Activated CD8-positive, alpha-beta memory T cell treated with anti-CD3 and anti-CD28 coated beads for 24 hours (primary cell): ENCODE measurements around the gene ATP5F1E.
"Not testable (repeated sequence)": the region's sequence is repeated elsewhere in the genome, so short reads cannot be mapped to it uniquely, and the experiment has no call there.

ENCODE experiments used
- DNase-seq: peaks from one replicate; pipeline ENCODE4 v3.0.0-alpha.2; 2020

Gene ATP5F1E

DNA sequence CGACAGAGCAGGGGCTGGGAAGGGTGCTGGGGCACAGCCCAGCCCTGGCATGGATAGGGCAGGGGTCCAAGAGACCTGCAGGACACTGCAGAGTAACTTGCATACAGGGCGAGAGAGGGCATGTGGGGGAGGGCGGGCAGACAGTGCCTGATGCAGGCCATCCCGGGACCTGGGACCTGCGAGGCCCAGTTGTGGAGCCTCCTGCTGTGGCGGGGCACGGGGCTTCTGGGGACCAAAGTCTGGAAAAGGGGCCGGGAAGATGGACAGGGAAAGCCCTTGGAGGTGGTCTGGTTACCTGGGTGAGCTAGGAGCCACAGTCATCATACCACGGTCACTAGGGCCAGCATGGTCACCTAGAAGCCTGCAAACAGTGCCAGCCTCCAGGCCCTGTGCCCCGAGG lies 13.3 kb downstream of the ATP5F1E start:
- peak; percentile 46 for DNase-seq

- peak; percentile 48 for DNase-seq
Observed at GRCh38 chr20:59017493-59018231, 14.5 kb downstream of the ATP5F1E start.

GRCh38 chr20:59016795-59017492 lies 15.2 kb downstream of the ATP5F1E start:
- DNase-seq: peak; percentile 45

DNA sequence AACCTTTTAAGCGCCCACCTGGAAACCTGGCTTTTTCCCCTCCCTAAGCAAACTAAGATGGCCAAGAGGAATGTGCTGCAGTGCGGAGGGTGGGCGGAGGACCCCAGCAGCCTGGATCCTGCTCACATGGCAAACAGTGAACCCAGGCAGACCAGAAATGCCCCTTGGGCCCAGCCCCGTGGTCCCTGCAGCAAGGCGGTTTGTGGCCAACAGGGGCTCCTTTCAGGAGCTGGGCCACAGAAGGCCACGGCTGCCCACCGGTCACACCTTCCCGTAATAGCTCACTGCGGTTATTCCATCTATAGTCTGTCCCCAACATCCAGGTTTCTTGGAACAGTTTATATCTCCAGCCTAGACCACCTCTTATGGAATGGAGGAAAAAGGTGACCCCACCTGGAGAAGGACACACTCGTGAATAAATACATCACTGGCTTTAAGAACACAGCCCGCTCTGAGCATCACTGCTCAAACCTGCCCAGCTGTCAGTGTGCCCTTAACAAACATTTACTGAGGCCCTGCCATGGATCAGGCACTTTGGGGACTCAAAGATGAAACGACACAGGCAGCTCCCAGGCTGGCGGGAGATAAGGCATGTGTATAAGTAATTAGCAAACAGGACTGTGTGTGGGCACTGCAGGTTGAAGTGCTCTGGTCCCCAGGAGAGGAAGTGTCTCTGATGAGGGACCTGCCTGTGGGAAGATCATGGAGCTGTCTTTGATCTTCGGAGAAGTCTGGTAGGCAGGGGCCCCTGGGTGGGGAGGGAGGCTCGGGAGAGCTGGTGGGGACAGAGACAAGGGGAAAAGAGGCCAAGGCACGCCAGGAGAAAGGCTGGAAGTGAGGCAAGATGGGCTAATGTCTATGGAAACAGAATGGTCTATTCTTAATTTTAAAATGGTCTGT lies 16.1 kb downstream of the ATP5F1E start:
- DNase-seq: peak; percentile 51

DNA sequence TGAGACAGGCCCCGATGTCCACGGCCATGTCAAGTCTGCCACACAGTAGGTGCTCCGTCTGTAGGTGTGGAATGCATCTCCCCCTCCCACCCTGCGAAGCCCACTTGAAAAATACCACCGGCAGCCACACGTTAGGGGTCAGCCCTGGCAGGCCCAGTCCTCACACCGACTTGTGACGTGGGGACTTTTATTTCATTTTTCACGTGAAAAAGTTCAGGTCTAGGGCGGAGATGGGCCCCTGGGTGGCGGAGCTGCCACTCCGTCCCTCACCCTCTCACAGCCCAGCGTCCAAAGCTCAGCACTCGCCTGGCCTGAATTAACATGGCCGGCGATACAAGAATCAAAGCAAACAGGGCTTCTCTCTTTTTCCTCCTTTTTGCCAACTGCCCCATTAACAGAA lies 16.7 kb downstream of the ATP5F1E start:
- DNase-seq: no peak

DNA sequence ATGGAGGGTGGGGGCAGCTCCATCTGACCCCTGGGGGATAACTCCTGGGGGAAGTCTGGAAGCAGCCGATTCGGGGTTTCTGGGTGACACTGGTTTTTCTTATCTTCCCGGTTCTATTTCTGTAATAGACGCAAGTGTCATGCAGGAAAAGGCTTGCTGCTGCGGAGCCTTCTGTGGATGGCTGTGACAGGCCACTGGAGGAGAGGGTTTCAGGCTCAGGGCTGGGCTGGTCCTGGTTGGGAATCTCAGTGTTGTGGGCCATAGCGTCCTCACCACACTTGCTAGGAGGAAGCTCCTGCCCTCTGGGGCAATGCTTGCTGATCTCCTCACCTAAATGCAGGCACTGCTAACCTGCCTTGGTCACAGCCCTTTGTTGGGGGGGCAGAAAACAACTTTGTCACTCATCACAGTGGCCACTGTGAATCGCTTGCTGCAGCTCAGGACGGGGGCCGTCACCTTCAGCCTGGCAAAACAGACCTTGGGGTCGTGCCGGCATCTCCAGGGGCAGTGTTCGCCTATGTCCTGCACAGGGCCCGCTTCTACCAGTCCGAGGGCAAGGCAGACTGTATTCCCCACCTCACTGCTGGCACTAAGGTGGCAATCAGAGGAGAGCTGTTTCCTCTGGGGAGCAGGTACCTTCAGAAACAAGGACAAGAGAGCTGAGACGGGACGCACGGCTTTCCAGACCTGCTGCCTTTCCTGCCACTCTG lies 17.3 kb downstream of the ATP5F1E start:
- DNase-seq: peak; percentile 51

DNA sequence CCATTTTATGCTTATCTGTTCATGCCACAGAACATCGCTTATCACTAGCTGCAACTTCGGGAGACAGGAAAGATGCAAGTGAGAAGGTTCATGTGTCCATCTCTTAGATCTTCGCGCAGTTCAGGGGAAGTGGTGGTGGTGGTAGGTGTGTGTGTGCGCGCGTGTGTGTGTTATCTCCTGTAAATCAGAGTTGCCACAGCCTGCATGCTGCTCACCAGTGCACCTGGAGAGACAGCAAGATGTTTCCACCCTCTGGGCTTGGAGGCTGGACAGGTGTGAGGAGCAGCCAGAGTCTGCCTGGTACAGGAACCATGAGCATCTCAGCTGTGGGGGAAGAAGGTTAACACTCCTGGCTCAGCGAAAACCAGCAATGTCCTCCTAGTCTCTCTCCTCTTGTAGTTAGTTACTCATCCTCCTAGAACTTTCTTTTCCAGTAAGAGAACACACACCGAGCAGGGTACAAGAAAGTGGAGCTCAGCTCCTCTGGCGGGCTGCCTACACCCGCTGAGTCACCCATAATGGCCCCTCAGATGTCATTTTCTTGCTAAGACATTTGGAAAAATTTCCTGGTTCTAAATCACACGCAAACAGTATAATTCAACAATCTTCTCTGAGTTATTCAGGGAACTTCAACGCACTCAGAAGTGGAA lies 18.1 kb downstream of the ATP5F1E start:
- DNase-seq: peak; percentile 61

DNA sequence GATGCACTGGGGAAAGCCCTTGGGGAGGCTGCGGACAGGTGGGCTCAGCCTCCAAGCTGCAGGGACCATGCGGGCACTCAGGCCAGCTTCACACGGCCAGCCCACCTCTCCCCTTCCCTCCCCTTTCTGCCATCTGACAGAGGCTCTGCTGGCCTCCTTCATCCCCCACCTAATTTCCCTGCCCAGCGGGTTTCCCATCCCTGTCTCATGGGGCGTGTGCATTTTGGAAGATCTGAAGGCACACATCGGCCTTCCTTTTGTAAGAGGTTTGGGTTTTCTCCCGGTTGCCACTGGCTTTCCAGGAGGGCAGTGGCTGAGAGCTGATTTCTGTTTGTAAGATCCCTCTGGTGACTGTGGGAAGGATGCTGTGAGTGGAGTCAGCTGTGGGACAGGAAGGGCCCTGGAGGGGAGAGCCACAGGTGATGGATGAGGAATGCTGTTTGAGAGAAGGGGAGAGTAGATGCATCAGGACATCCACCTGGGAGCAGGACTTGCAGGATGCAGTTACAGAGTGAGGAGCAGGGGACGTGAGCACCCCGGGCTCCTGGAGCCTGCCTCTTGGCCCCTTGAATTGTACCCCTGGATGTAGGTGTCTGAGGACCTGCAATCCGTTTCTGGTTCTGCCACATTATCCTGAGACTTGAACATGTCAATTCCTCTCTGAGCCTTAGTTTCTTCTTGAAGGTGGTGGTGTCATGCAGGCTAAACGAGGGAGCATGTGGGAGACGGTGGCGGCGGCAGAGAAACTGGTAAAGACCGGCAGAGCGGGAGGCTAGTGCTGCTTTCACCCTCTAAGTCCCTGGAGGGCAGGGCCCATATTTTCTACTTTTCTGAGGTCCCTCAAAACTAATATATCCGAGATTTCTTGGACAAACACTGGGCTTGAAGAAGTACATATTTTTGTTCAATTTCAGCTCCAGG lies 18.8 kb downstream of the ATP5F1E start:
- peak; percentile 49 for DNase-seq

- DNase-seq: not testable (repeated sequence)
Observed at GRCh38 chr20:59011874-59012157, 20.3 kb downstream of the ATP5F1E start.

DNA sequence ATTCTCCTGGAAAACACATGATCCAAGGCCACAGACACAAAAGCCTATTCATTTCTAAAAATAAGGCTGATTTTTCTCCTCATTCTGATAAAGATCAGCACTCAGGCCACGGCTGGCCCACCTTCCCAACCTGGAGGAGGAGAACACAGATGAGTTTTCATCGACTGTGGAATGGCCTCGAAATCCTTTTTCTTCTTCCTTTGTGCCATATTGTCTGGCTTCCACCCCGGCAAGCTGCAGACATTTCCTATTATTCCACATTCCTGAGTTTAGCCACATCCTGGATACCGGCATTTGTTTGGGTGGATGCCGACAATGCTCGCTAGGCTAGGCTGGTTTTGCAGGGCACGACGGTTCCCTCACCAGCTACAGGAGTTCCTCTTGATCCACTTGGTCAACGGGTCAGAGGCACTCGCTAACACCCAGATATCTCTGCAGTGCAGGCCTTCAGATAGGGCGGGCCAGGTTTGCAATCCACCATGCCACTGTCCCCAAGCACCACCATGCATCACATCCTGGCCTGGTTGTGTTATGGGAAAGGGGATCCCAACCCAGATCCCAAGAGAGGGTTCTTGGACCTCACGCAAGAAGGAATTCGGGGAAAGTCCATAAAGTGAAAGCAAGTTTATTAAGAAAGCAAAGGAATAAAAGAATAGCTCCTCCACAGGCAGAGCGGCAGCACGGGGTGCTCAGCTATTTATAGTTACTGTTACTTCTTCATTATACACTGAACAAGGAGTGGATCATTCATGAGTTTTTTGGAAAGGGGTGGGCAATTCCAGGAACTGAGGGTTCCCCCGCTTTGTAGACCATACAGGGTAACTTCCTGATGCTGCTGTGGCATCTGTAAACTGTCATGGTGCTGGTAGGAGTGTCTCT lies 20.9 kb downstream of the ATP5F1E start:
- DNase-seq: peak; percentile 53

- peak; percentile 45 for DNase-seq
Observed at GRCh38 chr20:59010321-59010994, 21.7 kb downstream of the ATP5F1E start.

DNA sequence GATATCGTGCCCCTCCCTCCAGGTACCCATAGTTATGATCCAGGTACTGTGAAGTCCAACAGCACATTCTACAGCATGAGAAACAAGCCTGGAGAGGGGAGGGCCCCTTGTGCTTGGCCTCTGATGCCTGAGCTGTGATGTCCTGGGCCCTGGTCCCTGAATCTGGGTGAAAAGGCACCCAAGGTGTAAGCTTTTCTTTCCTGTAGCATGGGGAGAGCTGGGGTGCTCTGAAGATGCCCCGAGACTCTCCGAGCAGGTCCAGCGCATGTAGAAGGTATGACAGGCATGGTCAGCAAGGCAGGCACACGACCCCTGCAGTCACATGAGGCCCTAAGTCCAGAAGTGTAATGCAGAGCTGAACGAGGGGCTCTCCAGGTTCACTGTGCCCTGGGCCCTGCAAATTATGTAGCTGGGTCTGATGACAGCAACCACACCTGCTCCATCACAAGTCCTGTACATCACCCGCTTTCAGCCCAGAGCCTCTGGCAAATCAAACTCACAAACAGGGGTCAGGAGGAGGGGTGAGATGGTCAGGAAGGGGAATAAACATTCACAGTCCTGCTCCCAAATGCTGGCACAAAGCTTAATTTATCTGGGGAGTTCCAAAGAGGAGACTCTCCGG lies 23.3 kb downstream of the ATP5F1E start:
- peak; percentile 51 for DNase-seq

DNA sequence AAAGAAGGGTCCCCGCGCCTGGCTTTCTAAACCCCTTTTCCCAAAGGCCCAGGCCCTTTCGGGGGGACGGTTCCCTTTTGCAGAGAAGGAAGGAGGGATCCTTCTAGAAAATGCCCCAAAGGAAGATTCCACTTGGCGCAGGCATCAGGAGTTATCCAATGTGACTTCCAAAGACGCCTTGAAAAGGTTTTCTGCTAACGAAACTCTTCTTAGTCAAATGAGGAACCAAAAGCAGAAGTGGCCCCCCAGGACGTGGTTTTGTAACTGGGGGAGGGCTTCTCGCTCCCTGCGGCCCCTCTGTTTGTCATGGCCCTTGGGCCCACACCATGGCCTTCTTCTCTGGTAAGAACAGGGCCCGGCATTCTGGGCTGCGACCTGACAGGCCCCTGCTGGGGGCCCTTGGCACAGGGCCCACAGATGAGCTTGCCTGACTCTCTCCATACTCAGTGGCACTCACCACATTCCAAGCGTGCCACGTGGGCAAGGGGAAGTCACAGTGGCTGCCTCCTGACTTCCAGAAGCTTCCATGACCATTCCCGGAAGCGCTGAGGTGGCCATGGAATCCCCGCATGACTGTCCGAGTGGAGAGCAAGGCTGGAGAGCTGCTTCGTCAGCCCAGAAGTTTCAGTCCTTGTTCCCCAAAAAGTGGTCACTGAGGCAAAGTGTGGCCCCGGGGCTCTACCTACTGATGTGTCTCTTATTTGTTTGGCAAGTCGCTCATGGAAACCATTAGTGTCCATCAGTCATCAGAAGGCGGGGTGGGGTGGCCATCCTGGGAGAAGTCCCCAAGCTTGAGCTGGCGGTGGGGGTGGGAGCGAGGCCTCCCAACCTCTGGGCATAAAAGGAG lies 24.2 kb downstream of the ATP5F1E start:
- DNase-seq: no peak

- peak; percentile 79 for DNase-seq
Observed at GRCh38 chr20:59006864-59007664, 25.1 kb downstream of the ATP5F1E start, which contains the start of gene CTSZ. Gene CTSZ, minus strand, starts transcription at chr20:59007254. Its CDS starts 126 bp downstream, at chr20:59007128.

DNA sequence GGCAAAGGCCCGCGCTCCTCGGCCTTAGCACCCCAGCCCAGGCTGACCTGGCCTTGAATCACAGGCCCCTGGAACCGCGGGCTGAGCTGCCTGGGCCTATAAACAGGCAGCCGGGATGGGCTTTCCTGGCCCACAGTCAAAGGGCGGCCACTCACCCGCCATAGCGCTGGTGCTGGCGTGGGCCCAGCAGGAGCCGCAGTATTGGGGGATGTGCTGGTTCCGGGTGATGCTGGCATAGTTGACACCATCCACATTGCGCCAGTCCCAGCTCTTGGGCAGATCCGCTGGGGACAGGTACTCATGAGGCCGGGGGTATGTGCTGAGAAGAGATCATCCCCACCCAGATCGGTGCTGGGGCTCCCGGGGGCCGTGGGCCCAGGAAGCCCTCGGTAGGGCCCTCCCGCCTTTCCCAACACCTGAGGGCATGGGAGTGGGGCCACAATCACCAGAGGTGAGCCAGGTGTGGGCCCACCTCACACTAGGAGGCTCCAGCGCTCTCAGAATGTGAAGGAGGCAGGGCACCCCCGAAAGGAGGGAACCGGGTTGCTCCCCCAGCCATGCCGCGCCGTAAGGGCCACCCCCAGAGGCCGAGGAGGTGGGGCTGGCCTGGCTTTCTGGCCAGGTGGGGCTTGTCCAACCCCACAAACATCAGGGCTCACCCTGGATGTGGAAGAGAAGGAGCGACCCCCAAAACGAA lies 25.8 kb downstream of the ATP5F1E start:
- DNase-seq: peak; percentile 69

DNA sequence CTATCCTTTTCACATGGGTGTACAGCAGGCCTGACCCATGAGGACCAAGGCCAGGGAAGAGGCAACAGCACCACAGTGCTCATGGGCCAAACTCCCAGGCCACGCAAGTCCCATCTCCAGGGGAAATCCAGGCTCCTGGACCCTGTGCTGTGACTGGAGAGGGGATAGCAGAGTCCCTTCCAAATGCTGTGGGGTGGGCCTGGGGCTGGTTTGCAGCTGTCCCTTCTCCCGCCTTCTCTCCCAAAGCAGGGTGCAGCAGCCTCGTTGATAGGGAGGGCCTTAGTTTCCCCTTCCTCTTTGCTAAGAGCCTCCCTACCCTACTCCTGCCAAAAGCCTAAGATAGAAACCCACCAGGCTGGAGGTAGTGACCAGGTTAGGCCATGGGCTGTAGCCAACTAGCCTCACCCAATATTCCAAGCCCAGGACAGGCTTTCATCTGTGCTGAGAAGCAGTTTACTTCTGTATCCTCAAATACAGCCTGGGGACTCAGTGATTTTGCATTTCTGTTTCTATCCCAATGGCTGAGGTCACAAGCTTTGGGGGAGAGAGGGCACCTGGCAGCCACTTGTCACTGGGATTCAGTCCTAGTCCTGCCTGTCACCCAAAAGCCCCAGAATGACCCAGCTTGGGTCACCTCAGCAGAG lies 26.5 kb downstream of the ATP5F1E start:
- no peak for DNase-seq
